Sigmoid colon (tissue), 7 donors: ENCODE data around the gene ELOVL5. TPM values are rescaled to one million over a fixed set of nuclear protein-coding genes. Genes with fewer than 3 reads are reported as not detected.
A peak's percentile ranks its signal among the peaks of the same experiment; 100 is the strongest.

Experiments
- DNase-seq: peaks from one replicate; pipeline ENCODE4 v3.0.0-alpha.2; 2019
- H3K27ac ChIP-seq, 4 donors: fragments of 200-600 bp; sonication (generic); one replicate each; pipeline ENCODE4 v1.5.1; 2016 to 2019; ENCODE audit warnings: mild to moderate bottlenecking in 1 of 4
- H3K27me3 ChIP-seq, 3 donors: fragments of 200-600 bp; sonication (generic); one replicate each; pipeline ENCODE4 v1.5.1; 2019; ENCODE audit warnings: mild to moderate bottlenecking in 1 of 3
- H3K36me3 ChIP-seq, 4 donors: fragments of 200-600 bp; sonication (generic); one replicate each; pipeline ENCODE4 v1.5.1; 2016 to 2019
- H3K4me1 ChIP-seq, 4 donors: fragments of 200-600 bp; sonication (generic); one replicate each; pipeline ENCODE4 v1.5.1; 2017 to 2019
- H3K4me3 ChIP-seq, 4 donors: fragments of 200-600 bp; sonication (generic); one replicate each; pipeline ENCODE4 v1.5.1; 2017 to 2019; ENCODE audit warnings: mild to moderate bottlenecking in 2 of 4, moderate library complexity in 1 of 4
- H3K9me3 ChIP-seq, 4 donors: fragments of 200-600 bp in 3 of 4; sonication (generic) in 3 of 4; one replicate each; pipeline versions ENCODE4 v1.5.1 to v1.6.1; 2013 to 2019
- EP300 ChIP-seq, 4 donors: sonication (generic); formaldehyde crosslinking; IDR thresholded peaks; one replicate each; pipeline ENCODE4 v1.6.1; 2017; ENCODE audit warnings: antibody characterized with exemption in 4 of 4
- POLR2A ChIP-seq, 2 donors: fragments of 450-650 bp; IDR thresholded peaks; one replicate each; pipeline ENCODE4 v1.6.1; 2016; ENCODE audit warnings: antibody characterized with exemption in 2 of 2, mild to moderate bottlenecking in 2 of 2, moderate library complexity in 2 of 2
- POLR2AphosphoS5 ChIP-seq, 4 donors: sonication (generic); formaldehyde crosslinking; IDR thresholded peaks; one replicate each; pipeline ENCODE4 v1.6.1; 2017; ENCODE audit warnings: antibody characterized with exemption in 4 of 4
- WGBS, 2 donors: extraction: QIAGEN DNeasy Blood & Tissue Kit; methylation state at CpG; one replicate each; pipeline ENCODE4 v1.1.7; 2013; 5-methylcytosine and 5-hydroxymethylcytosine counted together
- intact Hi-C: fragments of 100-400 bp; cut with DNase I; formaldehyde crosslinking; loops from one replicate; pipeline ENCODE4 v1.15.1; 2023
- polyA plus RNA-seq, 3 donors: library from polyadenylated mRNA; stranded (reverse); fragments of 200-250 nt; gene quantifications; one replicate each; pipeline ENCODE4 v1.2.3, GENCODE V29; 2013
- total RNA-seq, 4 donors: library from RNA; depleted of rRNA; stranded (reverse); fragments of >200 nt; gene quantifications; one replicate each; pipeline ENCODE4 v1.1.0, GENCODE V29; 2016
- TF ChIP-seq, protein P1 (sequence below), 4 experiments: fragments of 450-650 bp in 3 of 4; fragments of 200-600 bp in 1 of 4; IDR thresholded peaks; one replicate each; pipeline ENCODE4 v1.5.1; 2016 to 2019; ENCODE audit warnings: antibody characterized with exemption in 4 of 4, mild to moderate bottlenecking in 3 of 4, moderate library complexity in 2 of 4
- donor health status: healthy with polysubstance abuse.
- donor health status: Bipolar disorder and iron deficiency.
- donor health status: healthy.

ELOVL5 gene
- total and polyA plus RNA-seq, 7 donors = 7.2 to 73.8 (median 54.3) TPM

DNA sequence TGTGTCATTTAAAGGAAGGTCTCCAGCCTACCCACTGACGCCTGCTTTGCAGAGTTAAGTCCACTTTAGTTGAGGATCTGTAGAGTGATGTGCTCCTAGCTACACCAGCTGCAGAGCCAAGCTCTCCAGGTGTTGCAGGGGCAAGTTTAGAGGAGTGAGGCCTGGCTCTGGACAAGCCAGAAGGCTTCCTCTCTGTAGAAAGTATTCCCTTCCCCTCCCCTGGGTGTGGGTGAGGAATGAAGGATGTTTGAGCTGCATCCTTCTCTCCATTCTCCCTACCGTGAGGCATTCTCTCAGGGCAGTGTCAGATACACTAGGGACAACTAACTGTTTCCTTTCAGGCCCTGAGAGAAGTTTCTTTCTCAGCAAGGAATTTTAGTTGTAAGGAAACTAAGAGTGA lies 66.5 kb downstream of the ELOVL5 start:
- Histone ChIP-seq H3K36me3 (peaks cover 0 to 20% (median 0%) of the 10 kb centered on the region in 4 donors), H3K27ac (peak overlapping the region in 1 of 4 donors; percentile 27), H3K4me1 (peaks cover 0 to 29% (median 14%) of the 10 kb centered on the region in 4 donors), H3K9me3 (no peaks in the 10 kb centered on the region), H3K4me3 (no peak overlapping the region), H3K27me3 (no peaks in the 10 kb centered on the region)
- WGBS, 2 donors = 79 to 92% methylated on average over 2 of the region's 2 CpGs
- intact Hi-C loops = no loop called here
- no peak for DNase-seq
- TF ChIP-seq, protein P1, sequence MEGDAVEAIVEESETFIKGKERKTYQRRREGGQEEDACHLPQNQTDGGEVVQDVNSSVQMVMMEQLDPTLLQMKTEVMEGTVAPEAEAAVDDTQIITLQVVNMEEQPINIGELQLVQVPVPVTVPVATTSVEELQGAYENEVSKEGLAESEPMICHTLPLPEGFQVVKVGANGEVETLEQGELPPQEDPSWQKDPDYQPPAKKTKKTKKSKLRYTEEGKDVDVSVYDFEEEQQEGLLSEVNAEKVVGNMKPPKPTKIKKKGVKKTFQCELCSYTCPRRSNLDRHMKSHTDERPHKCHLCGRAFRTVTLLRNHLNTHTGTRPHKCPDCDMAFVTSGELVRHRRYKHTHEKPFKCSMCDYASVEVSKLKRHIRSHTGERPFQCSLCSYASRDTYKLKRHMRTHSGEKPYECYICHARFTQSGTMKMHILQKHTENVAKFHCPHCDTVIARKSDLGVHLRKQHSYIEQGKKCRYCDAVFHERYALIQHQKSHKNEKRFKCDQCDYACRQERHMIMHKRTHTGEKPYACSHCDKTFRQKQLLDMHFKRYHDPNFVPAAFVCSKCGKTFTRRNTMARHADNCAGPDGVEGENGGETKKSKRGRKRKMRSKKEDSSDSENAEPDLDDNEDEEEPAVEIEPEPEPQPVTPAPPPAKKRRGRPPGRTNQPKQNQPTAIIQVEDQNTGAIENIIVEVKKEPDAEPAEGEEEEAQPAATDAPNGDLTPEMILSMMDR (IDR thresholded peaks at IDR 0.05) = no peak
- TF ChIP-seq EP300 (IDR thresholded peaks at IDR 0.05) = no peak
- no peak for TF ChIP-seq POLR2A (IDR thresholded peaks at IDR 0.05)
- no peak for TF ChIP-seq POLR2AphosphoS5 (IDR thresholded peaks at IDR 0.05)

DNA sequence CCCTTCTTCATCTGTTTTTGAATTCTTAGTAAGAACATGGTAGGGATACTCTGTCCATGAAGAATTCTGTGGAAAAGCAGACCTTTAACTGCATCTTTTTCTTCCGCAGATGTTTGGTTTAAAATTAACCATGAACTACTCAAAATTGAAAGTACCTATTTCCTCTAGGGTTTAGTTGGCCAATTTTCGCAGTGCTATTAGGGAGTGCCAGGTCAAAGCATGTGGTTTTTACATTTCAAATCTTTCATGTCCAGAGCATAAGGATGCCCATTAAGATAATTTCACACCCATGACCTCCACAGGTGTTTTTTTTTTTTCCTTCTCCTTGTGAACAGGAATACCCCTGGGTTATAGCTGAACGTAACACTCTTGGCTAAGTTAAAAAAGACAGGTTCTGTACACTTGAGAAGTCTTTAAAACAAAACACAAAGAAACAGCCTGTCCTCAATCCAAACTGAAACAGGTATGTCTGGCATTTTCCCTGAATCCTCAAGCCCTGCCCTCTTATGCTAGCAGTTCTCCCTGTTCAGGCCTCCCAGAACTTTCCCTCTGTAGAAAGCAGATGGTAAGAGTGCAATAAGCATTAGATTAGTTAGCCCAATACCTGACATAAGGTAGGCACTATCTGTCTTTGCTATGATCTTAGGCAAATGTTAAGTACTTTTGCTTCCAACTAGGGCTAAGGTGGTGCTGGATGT lies 67.1 kb downstream of the ELOVL5 start:
- H3K4me1 ChIP-seq = peaks cover 0 to 29% (median 14%) of the 10 kb centered on the region in 4 donors
- peak overlapping the region in 1 of 4 donors; percentile 27 for H3K27ac ChIP-seq
- H3K36me3 ChIP-seq = peaks cover 0 to 24% (median 0%) of the 10 kb centered on the region in 4 donors
- DNase-seq = no peak
- TF ChIP-seq POLR2AphosphoS5 (IDR thresholded peaks at IDR 0.05) = no peak
- TF ChIP-seq, protein P1 (IDR thresholded peaks at IDR 0.05) = no peak
- no peak for TF ChIP-seq EP300 (IDR thresholded peaks at IDR 0.05)
- TF ChIP-seq POLR2A (IDR thresholded peaks at IDR 0.05) = no peak
- 61 to 87% methylated on average over 3 of the region's 3 CpGs for WGBS, 2 donors
- H3K9me3 ChIP-seq = no peaks in the 10 kb centered on the region
- intact Hi-C loops = no loop called here
- H3K27me3 ChIP-seq = no peaks in the 10 kb centered on the region
- no peak overlapping the region for H3K4me3 ChIP-seq

DNA sequence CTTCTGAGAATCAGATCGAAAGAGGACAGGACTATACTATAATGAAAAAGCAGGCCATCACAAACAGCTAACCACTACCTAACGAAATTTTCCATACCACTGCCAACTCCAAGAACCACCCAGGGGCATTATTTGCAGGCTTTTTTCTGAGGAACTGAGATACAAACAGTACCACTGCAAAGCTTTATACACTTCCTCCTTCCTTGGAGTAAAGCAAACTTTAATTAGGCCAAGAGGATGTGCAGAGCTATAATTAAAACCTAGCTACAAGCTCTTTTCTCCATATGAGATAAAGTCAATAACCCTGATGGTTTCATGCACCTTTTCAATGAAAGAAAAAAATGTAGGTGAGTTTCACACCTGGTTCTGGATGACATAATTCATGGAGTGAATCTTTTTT lies 68.5 kb downstream of the ELOVL5 start:
- H3K4me1 ChIP-seq = peaks cover 0 to 31% (median 18%) of the 10 kb centered on the region in 4 donors
- TF ChIP-seq POLR2AphosphoS5 (IDR thresholded peaks at IDR 0.05) (no peak), EP300 (IDR thresholded peaks at IDR 0.05) (no peak), POLR2A (IDR thresholded peaks at IDR 0.05) (no peak)
- TF ChIP-seq, protein P1 (IDR thresholded peaks at IDR 0.05) = no peak
- peaks cover 0 to 28% (median 0%) of the 10 kb centered on the region in 4 donors for H3K36me3 ChIP-seq
- H3K27ac ChIP-seq = no peak overlapping the region
- no peak overlapping the region for H3K4me3 ChIP-seq
- intact Hi-C loops = no loop called here
- DNase-seq = no peak
- no peaks in the 10 kb centered on the region for H3K27me3 ChIP-seq
- no peaks in the 10 kb centered on the region for H3K9me3 ChIP-seq
- 72 to 90% methylated on average over 2 of the region's 2 CpGs for WGBS, 2 donors

DNA sequence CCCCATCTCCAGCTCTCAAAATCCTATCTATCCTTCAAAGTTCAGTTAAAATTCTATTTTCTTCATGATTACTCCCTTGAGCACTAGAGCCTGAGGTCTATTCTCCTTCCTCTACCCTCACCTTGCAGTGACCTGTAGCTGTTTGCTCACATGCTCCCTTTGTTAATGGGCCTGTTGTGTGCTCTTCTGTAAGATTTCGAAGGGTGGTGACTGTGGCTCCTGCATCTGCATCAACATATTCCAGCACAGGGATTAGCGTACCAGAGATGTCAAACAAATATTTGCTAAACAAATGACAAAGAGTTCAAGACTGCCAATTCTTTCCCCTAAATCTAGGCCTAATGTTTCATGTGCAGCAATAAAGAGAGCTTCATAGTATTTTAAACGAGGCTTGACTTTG lies 69.5 kb downstream of the ELOVL5 start:
- Histone ChIP-seq H3K4me3 (no peak overlapping the region), H3K27ac (no peak overlapping the region), H3K4me1 (peaks cover 0 to 30% (median 18%) of the 10 kb centered on the region in 4 donors), H3K27me3 (no peaks in the 10 kb centered on the region), H3K9me3 (no peaks in the 10 kb centered on the region), H3K36me3 (peaks cover 0 to 37% (median 3%) of the 10 kb centered on the region in 4 donors)
- TF ChIP-seq POLR2A (IDR thresholded peaks at IDR 0.05) = no peak
- no peak for TF ChIP-seq POLR2AphosphoS5 (IDR thresholded peaks at IDR 0.05)
- no peak for TF ChIP-seq EP300 (IDR thresholded peaks at IDR 0.05)
- TF ChIP-seq, protein P1 (IDR thresholded peaks at IDR 0.05) = no peak
- DNase-seq = no peak
- intact Hi-C loops = no loop called here
- 85 to 89% methylated on average over 3 of the region's 3 CpGs for WGBS, 2 donors
